ENCODE results near the gene TMEM51.

TMEM51 gene

DNA sequence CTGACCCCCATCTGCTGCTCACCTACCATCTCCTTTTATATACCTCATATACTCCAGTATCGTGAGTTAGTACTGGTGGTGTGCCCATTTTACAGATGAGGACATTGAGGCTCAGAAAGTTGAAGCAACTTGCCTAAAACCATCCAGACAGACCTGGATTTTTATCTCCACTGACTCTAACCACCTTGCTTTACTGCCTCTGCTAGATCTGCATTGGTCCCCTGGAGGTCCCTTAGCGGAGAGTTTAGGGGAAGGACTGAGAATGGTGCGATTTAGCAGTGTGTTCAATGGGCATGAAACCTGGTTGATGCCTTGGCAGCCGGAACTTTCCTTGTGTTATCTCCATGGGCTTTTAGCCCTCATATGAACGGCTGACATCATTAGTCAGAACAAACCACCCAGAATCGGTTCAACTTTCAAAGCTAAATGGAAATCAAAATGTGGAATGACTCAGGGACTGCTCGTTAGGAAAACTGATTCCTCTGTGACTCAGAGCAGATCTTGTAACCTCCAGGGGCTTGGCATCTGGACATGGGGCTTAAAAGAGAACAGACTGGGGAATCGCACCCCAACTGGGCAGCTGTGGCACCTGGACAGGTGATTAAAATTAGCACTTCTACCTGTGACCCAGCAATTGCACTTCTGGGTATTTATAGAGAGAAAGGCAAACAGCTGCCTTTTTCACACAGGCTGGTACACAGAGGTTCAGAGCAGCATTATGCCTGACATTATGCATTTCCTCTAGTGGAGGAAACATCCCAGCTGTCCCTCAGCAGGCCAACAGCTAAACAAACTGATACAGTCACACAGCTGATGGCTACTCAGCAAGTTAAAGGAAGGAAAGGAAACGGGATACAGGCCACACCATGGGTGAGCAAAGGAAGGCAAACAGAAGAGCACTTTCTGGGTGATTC, 25.3 kb downstream of the TMEM51 start:
- no peak for DNase-seq

- DNase-seq: no peak
Measured at GRCh38 chr1:15179485-15179883, 25.9 kb downstream of the TMEM51 start.

DNA sequence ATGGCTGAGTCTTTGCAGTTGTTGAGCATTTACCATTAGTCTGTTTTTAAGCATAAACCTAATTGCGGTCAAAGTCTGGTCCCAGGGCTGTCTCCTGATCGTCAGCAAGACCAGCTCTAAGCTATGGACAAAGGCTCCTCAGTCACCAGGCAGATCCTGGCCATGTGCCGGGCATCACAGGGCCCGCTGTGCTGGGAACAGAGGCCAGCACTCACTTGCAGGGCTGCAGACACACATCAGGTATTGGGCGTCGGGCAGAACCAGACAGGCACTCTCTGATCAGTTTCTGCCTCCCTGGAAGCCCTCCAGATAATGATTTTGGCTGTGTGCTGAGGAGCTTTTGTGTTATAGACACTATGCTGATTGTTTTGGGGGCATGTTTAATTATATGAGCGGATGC, 26.6 kb downstream of the TMEM51 start:
- no peak for DNase-seq

DNA sequence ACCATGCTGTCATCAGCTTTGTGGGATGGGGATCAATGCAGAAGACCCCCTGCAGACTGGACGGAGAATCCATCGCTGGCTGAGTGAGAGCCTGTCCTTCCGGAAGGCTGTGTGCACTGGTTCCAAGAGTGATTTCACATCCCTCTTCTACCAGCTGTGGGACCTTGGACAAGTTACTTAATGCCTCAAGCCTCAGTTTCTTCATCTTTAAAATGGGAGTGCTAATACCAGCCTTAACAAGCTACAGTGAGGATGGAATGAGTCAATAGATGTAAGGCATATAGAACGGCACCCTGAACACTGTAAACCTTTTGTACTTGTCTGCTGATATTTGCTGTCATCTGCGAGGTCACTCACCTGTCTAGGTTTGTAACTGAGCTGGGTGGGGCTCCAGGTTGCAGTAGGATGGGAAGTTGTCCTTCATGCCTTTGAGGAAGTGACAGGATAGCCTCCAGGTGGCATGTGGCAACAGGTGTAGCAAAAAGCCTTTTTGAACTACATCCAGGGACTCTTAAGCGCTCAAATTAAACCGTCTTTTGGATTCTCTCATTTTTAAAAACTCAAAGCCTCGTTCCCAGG, 27.5 kb downstream of the TMEM51 start:
- no peak for DNase-seq

GRCh38 chr1:15181564-15181963, 28.0 kb downstream of the TMEM51 start:
- DNase-seq: no peak

- DNase-seq: no peak
Measured at GRCh38 chr1:15184436-15185241, 31.1 kb downstream of the TMEM51 start.

GRCh38 chr1:15185617-15186016, 32.1 kb downstream of the TMEM51 start:
- DNase-seq: no peak

- DNase-seq: no peak
Measured at GRCh38 chr1:15186073-15186845, 32.7 kb downstream of the TMEM51 start.

DNA sequence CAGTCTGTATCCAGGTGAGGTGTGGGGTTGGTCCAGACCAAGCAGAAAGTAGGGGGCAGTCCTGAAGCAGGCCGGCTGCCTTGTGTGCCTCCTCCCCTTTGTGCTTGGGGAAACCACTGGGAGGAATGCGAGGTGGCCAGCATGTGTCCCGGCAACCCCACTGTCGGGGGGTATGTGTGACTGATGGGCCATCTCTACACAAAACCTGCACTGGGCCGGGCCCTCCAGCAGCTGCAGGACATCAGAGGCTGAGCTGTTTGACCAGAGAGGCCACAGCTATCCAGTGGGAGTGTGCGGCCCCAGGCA, 33.3 kb downstream of the TMEM51 start:
- DNase-seq: no peak

DNA sequence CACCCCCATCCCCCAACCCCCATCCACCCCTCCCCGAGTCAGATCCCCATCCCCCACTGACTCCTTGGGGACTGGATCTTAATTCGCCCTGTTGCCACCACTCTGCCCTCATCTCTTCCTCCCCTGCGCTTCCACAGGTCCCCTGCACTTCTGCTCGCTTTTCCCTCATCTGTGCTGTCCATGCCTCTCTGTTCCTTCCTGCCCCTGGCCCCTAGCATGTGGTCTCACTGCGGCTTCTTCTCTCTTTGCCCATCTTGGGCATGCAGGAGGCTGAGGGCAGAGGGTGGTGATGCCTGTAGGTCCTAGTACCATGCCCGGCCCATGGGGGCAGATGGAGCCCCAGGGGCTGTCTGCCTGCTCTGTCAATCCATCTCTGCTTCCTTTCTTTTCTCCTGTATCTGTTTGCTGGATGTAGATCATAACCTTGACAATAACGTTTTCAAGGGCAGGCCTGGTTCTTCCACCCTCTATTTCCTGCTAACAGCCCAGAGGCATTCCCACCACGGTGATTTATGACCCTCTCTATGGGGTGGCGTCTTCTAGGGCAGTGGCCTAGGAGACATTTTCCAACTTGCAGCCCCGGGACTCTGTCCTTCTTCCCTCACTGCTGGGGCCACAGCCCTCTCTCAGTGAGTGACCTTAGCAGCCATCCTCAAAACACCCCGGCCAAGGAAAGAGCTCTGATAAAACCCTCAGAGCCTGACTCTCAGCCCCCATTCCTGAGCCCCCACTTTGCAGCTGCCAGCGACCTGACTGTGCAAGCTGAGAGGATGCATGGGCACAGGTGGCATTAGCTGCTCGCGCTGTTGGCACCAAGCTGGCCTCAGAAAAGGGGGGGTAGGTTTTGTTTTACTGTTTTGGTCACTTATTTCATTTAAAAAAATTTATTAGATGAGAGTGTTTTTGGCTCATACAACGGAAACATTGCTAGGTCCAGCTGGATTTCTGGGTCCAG, 33.9 kb downstream of the TMEM51 start:
- DNase-seq: no peak

DNA sequence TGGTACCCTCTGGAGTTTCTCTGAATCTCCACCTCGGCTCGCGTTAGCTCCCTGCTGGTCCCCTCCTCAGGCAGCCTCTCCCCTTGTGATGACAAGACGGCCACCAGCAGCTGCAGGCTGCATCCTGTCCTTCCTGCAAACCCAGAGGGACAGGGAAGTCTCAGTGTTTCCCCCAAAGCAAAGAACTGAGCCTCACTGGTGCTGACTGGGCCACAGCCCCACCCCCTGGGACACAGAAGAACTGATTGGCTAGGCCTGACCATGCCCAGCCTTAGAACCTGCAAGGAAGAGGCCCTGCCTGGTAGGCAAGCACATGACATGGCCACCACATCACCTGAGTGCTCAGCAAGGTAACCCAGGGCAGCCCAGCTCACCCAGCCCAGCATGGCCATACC, 34.6 kb downstream of the TMEM51 start:
- no peak for DNase-seq

DNA sequence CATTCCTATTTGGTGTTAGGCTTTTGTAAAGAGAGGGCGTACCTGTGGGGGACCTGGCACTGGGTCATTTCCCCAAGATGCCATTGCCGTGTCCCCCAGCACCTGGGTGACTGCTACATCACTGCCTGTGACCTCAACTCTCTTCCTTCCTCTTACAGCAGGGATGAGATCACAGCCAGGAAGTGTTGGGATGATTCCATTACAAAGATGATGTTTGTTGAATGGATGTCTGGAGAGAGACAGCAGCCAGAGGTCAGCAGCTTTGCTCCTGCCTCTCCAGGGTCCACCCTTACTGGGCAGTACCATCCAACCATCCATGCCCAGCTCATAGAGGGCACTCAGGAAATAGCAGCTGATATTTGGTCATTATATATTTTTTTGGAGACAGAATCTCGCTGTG, 35.1 kb downstream of the TMEM51 start:
- DNase-seq: no peak

- no peak for DNase-seq
Measured at GRCh38 chr1:15189692-15190370, 36.3 kb downstream of the TMEM51 start.

GRCh38 chr1:15191267-15191666, 37.7 kb downstream of the TMEM51 start:
- DNase-seq: no peak

- no peak for DNase-seq
Measured at GRCh38 chr1:15191770-15192169, 38.2 kb downstream of the TMEM51 start.

GRCh38 chr1:15192916-15193550, 39.5 kb downstream of the TMEM51 start:
- no peak for DNase-seq

DNA sequence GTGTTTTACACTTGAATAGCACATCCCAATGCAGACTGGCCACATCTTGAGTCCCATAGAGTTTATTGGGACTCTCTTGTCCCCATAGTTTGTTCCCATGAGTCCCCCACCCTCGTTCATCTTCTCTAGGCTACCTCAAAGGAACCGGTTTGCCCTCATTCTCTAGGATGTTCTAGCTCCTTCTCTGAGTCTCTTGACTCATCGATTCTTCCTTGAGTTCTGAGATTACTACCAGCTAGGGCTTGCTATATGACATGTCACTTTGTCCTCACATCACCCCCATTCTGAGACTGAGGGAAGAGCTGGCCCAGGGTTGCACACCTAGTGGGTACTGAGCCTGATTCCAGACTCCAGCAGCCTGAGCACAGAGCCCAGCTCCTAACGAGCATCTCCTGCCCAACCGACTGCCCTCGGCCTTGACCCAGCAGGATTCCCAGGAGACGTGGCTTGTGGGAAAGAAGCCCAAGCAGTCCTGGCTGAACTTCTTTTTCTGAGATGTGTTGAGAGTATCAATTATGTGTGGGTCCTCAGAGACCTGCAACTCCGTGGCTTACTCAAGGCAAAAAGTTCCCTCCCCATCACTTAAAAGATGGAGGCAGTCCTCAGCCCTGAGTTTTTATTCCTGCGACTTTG, 42.0 kb downstream of the TMEM51 start:
- no peak for DNase-seq

GRCh38 chr1:15196069-15196468, 42.5 kb downstream of the TMEM51 start:
- no peak for DNase-seq

GRCh38 chr1:15196807-15197530, 43.4 kb downstream of the TMEM51 start:
- DNase-seq: no peak
